Measurements from ENCODE around the gene CCDC136.

CCDC136 gene

DNA sequence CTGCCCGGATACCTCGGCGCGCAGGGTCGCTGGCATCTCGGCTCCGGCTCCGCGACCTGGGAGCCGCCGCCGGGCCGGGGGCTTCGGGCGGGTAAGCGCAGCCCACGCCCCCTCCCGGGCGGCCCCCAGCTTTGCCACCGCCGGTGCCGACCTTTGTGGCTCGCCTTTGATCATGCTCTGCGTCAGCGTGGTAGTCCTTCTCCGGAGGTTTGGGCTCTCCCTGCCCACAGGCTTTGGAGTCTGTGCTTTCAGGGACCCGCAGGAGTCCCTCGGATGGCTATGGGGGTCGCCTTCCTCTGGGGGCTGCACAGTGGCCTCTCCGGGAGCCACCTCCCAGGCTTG is 78.1 kb downstream of the CCDC136 start:
- Histone ChIP-seq H3K27ac (no peak overlapping the region), H3K4me1 (peaks cover 12% of the 10 kb centered on the region), H3K36me3 (ENCODE audit: control insufficient read depth, insufficient read depth, low read length) (no peaks in the 10 kb centered on the region), H3K27me3 (ENCODE audit: control insufficient read depth, insufficient read depth, low read length) (no peaks in the 10 kb centered on the region), H3K9ac (no peak overlapping the region), H3K4me3 (ENCODE audit: low read depth, low read length) (no peak overlapping the region), H3K9me3 (ENCODE audit: control insufficient read depth, low read length) (no peaks in the 10 kb centered on the region), H3K4me2 (ENCODE audit: low read length) (peak overlapping the region; percentile 80), H2AFZ (peak overlapping the region; percentile 80), H3K79me2 (peaks cover 4% of the 10 kb centered on the region)
- TF ChIP-seq, protein P1, sequence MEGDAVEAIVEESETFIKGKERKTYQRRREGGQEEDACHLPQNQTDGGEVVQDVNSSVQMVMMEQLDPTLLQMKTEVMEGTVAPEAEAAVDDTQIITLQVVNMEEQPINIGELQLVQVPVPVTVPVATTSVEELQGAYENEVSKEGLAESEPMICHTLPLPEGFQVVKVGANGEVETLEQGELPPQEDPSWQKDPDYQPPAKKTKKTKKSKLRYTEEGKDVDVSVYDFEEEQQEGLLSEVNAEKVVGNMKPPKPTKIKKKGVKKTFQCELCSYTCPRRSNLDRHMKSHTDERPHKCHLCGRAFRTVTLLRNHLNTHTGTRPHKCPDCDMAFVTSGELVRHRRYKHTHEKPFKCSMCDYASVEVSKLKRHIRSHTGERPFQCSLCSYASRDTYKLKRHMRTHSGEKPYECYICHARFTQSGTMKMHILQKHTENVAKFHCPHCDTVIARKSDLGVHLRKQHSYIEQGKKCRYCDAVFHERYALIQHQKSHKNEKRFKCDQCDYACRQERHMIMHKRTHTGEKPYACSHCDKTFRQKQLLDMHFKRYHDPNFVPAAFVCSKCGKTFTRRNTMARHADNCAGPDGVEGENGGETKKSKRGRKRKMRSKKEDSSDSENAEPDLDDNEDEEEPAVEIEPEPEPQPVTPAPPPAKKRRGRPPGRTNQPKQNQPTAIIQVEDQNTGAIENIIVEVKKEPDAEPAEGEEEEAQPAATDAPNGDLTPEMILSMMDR (IDR thresholded peaks at IDR 0.05) = no peak

DNA sequence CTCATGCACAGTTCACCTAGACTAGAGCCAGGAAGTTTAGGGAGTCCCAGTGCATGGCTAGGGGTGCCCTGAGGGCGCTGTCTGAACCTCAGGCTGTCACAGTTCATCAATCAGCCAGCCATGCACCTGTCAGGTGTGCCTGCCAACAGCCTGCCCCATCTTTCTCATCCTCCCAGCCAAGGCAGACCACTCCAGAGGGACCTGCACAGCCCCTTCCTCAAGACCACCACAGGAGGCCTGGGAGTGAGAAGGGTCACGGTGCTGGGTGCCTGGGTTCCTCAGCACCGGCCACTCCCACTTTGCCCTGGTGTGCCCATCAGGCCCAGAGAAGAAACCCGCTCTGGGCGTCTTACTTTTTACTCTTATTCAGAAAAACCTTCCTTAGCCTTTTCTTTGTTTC is 79.3 kb downstream of the CCDC136 start:
- no peaks in the 10 kb centered on the region for H3K36me3 ChIP-seq (ENCODE audit: control insufficient read depth, insufficient read depth, low read length)
- no peak overlapping the region for H3K9ac ChIP-seq
- TF ChIP-seq, protein P1 (IDR thresholded peaks at IDR 0.05) = no peak
- no peaks in the 10 kb centered on the region for H3K27me3 ChIP-seq (ENCODE audit: control insufficient read depth, insufficient read depth, low read length)
- no peak overlapping the region for H3K4me3 ChIP-seq (ENCODE audit: low read depth, low read length)
- H3K27ac ChIP-seq = no peak overlapping the region
- no peak overlapping the region for H3K4me2 ChIP-seq (ENCODE audit: low read length)
- H3K4me1 ChIP-seq = peaks cover 14% of the 10 kb centered on the region
- H3K79me2 ChIP-seq = no peaks in the 10 kb centered on the region
- no peak overlapping the region for H2AFZ ChIP-seq
- H3K9me3 ChIP-seq (ENCODE audit: control insufficient read depth, low read length) = no peaks in the 10 kb centered on the region

Measured in parathyroid adenoma (tissue), 2 donors.